CD4-positive, alpha-beta memory T cell (primary cell): ENCODE measurements around the gene UXS1. TPM values are rescaled to one million over a fixed set of nuclear protein-coding genes. Genes with fewer than 3 reads are reported as not detected.

Source experiments
- CTCF ChIA-PET: fragments of 350-600 bp; sonication (Branson Sonifier 250); formaldehyde crosslinking; loops from one replicate; lab custom pipeline; 2021; ENCODE audit warnings: inconsistent platforms; ENCODE audit not compliant: partially characterized antibody; lab: Charles Lee
- POLR2A ChIA-PET: fragments of 350-600 bp; sonication (Branson Sonifier 250); formaldehyde crosslinking; loops from one replicate; lab custom pipeline; 2021; ENCODE audit not compliant: partially characterized antibody; lab: Charles Lee
- DNase-seq, 5 donors: peaks; one replicate each; pipeline versions ENCODE4 v3.0.0 to v3.0.0-alpha.2; 2020 to 2022; ENCODE audit warnings: mixed read lengths in 1 of 5
- H3K27ac ChIP-seq: one replicate; pipeline ENCODE4 v1.7.0; 2013; ENCODE audit warnings: low read depth, low read length
- H3K27me3 ChIP-seq: 2 replicates; pipeline ENCODE4 v1.7.0; 2013; ENCODE audit warnings: mild to moderate bottlenecking, low read length, moderate library complexity; ENCODE audit not compliant: insufficient read depth
- H3K36me3 ChIP-seq: 2 replicates; pipeline ENCODE4 v1.7.0; 2013; ENCODE audit warnings: mild to moderate bottlenecking, low read length, moderate library complexity; ENCODE audit not compliant: insufficient read depth
- H3K4me1 ChIP-seq: 2 replicates; pipeline ENCODE4 v1.7.0; 2013; ENCODE audit warnings: mild to moderate bottlenecking, low read length, moderate library complexity; ENCODE audit not compliant: insufficient read depth
- H3K4me3 ChIP-seq, 2 donors: one replicate each; pipeline ENCODE4 v1.7.0; 2013; ENCODE audit warnings: low read length in 2 of 2, mild to moderate bottlenecking in 1 of 2
- H3K9me3 ChIP-seq, 2 donors: one replicate each; pipeline ENCODE4 v1.7.0; 2013; ENCODE audit warnings: low read length in 2 of 2, control low read depth in 1 of 2; ENCODE audit not compliant: control insufficient read depth in 1 of 2
- H3K27ac Mint-ChIP-seq, 7 donors: one replicate each; pipeline ENCODE4 v1.8.0; 2020 to 2021; ENCODE audit warnings: mixed read lengths in 7 of 7, mild to moderate bottlenecking in 6 of 7, inconsistent platforms in 3 of 7, moderate library complexity in 3 of 7
- H3K27me3 Mint-ChIP-seq, 2 donors: one replicate each; pipeline ENCODE4 v1.8.0; 2020 to 2021; ENCODE audit warnings: mixed read lengths in 2 of 2
- H3K36me3 Mint-ChIP-seq, 2 donors: one replicate each; pipeline ENCODE4 v1.8.0; 2020 to 2021; ENCODE audit warnings: mixed read lengths in 2 of 2, inconsistent platforms in 1 of 2, mild to moderate bottlenecking in 1 of 2
- H3K4me1 Mint-ChIP-seq, 4 donors: one replicate each; pipeline ENCODE4 v1.8.0; 2020 to 2021; ENCODE audit warnings: mixed read lengths in 4 of 4, mild to moderate bottlenecking in 1 of 4
- H3K4me3 Mint-ChIP-seq, 8 donors: one replicate each; pipeline ENCODE4 v1.8.0; 2020 to 2021; ENCODE audit warnings: mixed read lengths in 8 of 8, mild to moderate bottlenecking in 7 of 8, moderate library complexity in 6 of 8, inconsistent platforms in 3 of 8
- H3K9me3 Mint-ChIP-seq, 8 donors: one replicate each; pipeline ENCODE4 v1.8.0; 2020 to 2021; ENCODE audit warnings: mixed read lengths in 8 of 8, mild to moderate bottlenecking in 5 of 8, inconsistent platforms in 3 of 8, moderate library complexity in 1 of 8
- intact Hi-C: fragments of 100-400 bp; cut with micrococcal nuclease; formaldehyde crosslinking; loops from one replicate; pipeline ENCODE4 v1.15.1; 2023
- polyA plus RNA-seq, 2 donors: library from polyadenylated mRNA; unstranded; fragments of 300-500 nt; fragmentation: Illumina TruSeq; gene quantifications; one replicate each; pipeline ENCODE4 v1.2.3, GENCODE V29; 2021
- total RNA-seq, 2 experiments: library from RNA; stranded (reverse); gene quantifications; one replicate each; pipeline ENCODE4 v1.2.3, GENCODE V29; 2021

UXS1 gene
- total and polyA plus RNA-seq, 4 experiments from 2014 or later: 87.2 to 150 (median 118) TPM

DNA sequence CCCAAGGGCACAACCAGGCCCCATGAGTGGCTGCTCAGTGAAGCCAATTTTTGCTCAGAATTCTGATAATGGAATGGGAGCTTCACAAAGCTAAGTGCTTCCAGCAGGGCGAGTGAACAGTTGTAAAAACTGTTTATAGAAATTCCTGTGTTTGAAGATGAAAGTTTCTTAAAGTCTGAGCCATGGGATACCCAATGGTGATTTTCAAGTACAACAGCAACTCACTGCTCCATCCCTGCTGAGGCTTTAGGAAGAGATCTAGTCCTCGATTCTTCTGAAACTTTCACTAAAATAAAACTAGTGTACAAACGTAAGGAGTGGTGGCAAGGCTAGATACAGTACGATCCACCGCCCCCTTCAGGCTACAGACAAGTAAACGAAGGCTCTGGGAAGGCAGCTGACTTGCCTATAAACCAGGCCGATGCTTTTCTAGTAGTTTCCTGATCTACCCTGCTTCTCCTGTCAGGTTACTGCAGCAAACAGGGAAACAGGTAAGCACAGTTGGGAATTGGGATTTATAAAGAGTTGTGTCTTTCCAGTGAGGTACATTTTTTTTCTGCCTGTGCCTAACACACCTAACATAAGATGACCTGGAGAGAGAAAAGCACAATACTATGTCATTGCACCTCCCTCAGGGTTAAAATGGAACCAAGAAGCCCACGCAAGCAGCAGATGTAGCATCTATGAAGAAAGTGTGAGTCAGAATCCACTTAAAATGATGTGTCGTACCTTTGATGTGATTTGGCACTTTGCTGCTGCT is 108.7 kb downstream of the UXS1 start:
- Mint-ChIP-seq H3K36me3 (peaks cover 9 to 12% of the 10 kb centered on the region in 2 donors), H3K9me3 (peaks cover 0 to 9% (median 4%) of the 10 kb centered on the region in 8 donors), H3K27ac (peak overlapping the region; percentile 87 to 98 (median 93)), H3K4me3 (peak overlapping the region; percentile 28 to 90 (median 69)), H3K4me1 (peaks cover 39 to 65% (median 55%) of the 10 kb centered on the region in 4 donors), H3K27me3 (no peaks in the 10 kb centered on the region)
- no peaks in the 10 kb centered on the region for H3K36me3 ChIP-seq
- H3K9me3 ChIP-seq: no peaks in the 10 kb centered on the region
- no peaks in the 10 kb centered on the region for H3K27me3 ChIP-seq
- H3K27ac ChIP-seq: peak overlapping the region; percentile 42
- ChIA-PET CTCF (interaction anchor here (0.8 to 7.7 kb wide), 25 partner anchors 8 to 509 kb away, joined by 3 to 83 read pairs (median 5); no protein-coding TSS in a partner anchor), POLR2A (interaction anchor here (0.8 to 6.3 kb wide), 22 partner anchors 9 to 509 kb away, joined by 3 to 52 read pairs (median 5); no protein-coding TSS in a partner anchor)
- H3K4me3 ChIP-seq: no peak overlapping the region
- DNase-seq: peak; percentile 68 to 76 (median 73)
- peaks cover 63% of the 10 kb centered on the region for H3K4me1 ChIP-seq
- intact Hi-C loops: loop anchor here (1.0 to 5.0 kb wide), 8 partner anchors 9 to 509 kb away; no protein-coding TSS in a partner anchor

DNA sequence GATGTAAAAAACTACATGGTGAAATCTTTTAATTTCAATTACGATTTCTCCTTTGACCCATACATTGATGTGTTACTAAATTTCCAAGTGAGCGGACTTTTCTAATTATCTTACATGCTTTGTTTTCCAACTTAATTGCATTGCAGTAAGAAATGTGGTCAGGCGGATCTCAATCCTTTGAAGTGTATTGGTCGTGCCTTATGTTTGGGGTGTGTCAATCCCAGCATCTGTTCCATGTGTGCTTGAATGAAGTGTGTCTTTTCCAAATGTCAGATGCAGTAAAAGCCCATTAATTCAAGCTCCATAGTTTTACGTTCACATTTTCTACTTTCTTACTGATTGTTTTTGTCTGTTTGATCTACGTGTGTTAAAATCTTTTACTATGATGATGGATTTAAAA is 113.1 kb downstream of the UXS1 start:
- H3K36me3 ChIP-seq: no peaks in the 10 kb centered on the region
- Mint-ChIP-seq H3K4me3 (no peak overlapping the region), H3K27ac (peak overlapping the region in 1 of 7 donors; percentile 63), H3K27me3 (no peaks in the 10 kb centered on the region), H3K9me3 (no peaks in the 10 kb centered on the region), H3K36me3 (peaks cover 0 to 2% of the 10 kb centered on the region in 2 donors), H3K4me1 (peaks cover 14 to 36% (median 21%) of the 10 kb centered on the region in 4 donors)
- no peak overlapping the region for H3K27ac ChIP-seq
- peaks cover 19% of the 10 kb centered on the region for H3K4me1 ChIP-seq
- ChIA-PET POLR2A (interaction anchor here (0.6 to 6.3 kb wide), 2 partner anchors 13 to 16 kb away, joined by 3 to 52 read pairs; no protein-coding TSS in a partner anchor), CTCF (interaction anchor here (0.6 kb wide), 1 partner anchor 14 kb away, joined by 3 read pairs; no protein-coding TSS in a partner anchor)
- DNase-seq: no peak
- H3K4me3 ChIP-seq: no peak overlapping the region
- H3K27me3 ChIP-seq: no peaks in the 10 kb centered on the region
- no peaks in the 10 kb centered on the region for H3K9me3 ChIP-seq
- intact Hi-C loops: no loop called here

DNA sequence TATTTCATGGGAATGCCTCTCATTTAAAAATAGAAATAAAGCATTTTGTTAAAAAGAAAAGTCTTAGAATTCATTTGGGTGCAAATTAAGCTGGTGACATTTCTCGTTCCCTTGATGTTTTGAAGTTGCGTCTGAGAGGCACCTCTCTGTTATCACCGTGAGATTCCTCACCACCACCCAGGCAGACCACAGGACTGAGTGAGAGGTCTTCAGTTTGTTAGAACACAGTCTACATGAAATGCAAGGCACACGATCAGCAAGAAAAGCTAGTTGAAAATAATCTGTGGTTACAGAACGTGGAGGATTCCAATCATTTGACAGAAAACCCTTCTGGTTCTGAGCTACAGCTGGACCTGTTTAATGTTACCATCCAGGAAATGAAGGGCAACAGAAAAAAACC is 116.0 kb downstream of the UXS1 start:
- Histone ChIP-seq H3K27me3 (no peaks in the 10 kb centered on the region), H3K36me3 (no peaks in the 10 kb centered on the region), H3K4me3 (no peak overlapping the region), H3K9me3 (no peaks in the 10 kb centered on the region), H3K27ac (no peak overlapping the region), H3K4me1 (no peaks in the 10 kb centered on the region)
- ChIA-PET POLR2A (interaction anchor here (0.6 kb wide), 1 partner anchor 340 kb away, joined by 4 read pairs; no protein-coding TSS in a partner anchor), CTCF (no interaction called here)
- Mint-ChIP-seq H3K9me3 (no peaks in the 10 kb centered on the region), H3K4me1 (peaks cover 5 to 20% (median 12%) of the 10 kb centered on the region in 4 donors), H3K27me3 (no peaks in the 10 kb centered on the region), H3K36me3 (no peaks in the 10 kb centered on the region), H3K27ac (peak overlapping the region in 2 of 7 donors; percentile 18 to 27), H3K4me3 (peak overlapping the region in 2 of 8 donors; percentile 20 to 32)
- intact Hi-C loops: no loop called here
- no peak for DNase-seq

DNA sequence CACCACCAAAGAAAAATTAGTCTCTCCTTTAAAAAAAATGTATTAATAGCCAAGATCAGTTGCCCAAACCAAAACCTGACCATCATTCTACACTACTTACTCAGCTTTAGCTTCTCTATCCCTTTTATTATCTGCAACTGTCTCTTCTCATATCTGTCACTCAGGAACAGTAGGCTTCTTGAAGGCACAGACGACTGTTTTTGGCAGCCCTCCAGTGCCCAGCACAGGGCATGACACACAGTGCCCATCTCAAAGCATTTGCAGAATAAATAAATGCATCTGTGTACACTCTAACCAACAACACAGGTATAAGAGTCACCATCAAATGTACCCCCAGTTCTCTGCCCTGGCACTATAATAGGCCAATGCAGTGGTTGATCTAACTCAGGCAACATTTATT is 117.2 kb downstream of the UXS1 start:
- Histone ChIP-seq H3K27ac (no peak overlapping the region), H3K27me3 (no peaks in the 10 kb centered on the region), H3K36me3 (no peaks in the 10 kb centered on the region), H3K9me3 (no peaks in the 10 kb centered on the region), H3K4me3 (no peak overlapping the region), H3K4me1 (no peaks in the 10 kb centered on the region)
- Mint-ChIP-seq H3K9me3 (no peaks in the 10 kb centered on the region), H3K4me1 (peaks cover 5 to 20% (median 12%) of the 10 kb centered on the region in 4 donors), H3K27ac (peak overlapping the region in 2 of 7 donors; percentile 7 to 39), H3K27me3 (no peaks in the 10 kb centered on the region), H3K4me3 (no peak overlapping the region), H3K36me3 (no peaks in the 10 kb centered on the region)
- intact Hi-C loops: no loop called here
- POLR2A ChIA-PET: no interaction called here
- CTCF ChIA-PET: no interaction called here
- DNase-seq: no peak

DNA sequence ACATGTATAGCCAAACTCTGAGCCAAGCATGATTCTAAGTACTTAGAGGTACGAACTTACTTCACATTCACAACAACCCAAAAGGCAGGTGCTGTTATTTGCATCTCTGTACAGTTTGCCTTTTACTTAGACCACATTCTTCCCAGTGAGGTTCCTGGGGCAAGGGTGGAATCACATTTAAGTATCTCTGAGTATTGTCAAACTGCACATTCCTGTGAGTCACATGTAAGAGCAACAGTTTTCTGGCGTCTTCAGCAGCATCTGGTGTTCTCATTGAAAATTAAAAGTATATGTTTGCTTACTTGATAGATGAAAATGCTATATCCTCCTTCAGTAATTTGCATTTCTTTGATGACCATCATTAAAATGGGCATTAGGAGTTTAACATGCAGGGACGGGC is 119.1 kb downstream of the UXS1 start:
- intact Hi-C loops: no loop called here
- H3K27ac Mint-ChIP-seq: no peak overlapping the region
- Histone ChIP-seq H3K9me3 (no peaks in the 10 kb centered on the region), H3K27ac (no peak overlapping the region), H3K4me1 (no peaks in the 10 kb centered on the region), H3K27me3 (no peaks in the 10 kb centered on the region), H3K36me3 (no peaks in the 10 kb centered on the region), H3K4me3 (no peak overlapping the region)
- POLR2A ChIA-PET: no interaction called here
- H3K27me3 Mint-ChIP-seq: no peaks in the 10 kb centered on the region
- H3K9me3 Mint-ChIP-seq: no peaks in the 10 kb centered on the region
- no peak overlapping the region for H3K4me3 Mint-ChIP-seq
- no peaks in the 10 kb centered on the region for H3K36me3 Mint-ChIP-seq
- CTCF ChIA-PET: interaction anchor here (1.1 kb wide), 1 partner anchor 10 kb away, joined by 3 read pairs; no protein-coding TSS in a partner anchor
- no peak for DNase-seq
- H3K4me1 Mint-ChIP-seq: peaks cover 5 to 20% (median 10%) of the 10 kb centered on the region in 4 donors

DNA sequence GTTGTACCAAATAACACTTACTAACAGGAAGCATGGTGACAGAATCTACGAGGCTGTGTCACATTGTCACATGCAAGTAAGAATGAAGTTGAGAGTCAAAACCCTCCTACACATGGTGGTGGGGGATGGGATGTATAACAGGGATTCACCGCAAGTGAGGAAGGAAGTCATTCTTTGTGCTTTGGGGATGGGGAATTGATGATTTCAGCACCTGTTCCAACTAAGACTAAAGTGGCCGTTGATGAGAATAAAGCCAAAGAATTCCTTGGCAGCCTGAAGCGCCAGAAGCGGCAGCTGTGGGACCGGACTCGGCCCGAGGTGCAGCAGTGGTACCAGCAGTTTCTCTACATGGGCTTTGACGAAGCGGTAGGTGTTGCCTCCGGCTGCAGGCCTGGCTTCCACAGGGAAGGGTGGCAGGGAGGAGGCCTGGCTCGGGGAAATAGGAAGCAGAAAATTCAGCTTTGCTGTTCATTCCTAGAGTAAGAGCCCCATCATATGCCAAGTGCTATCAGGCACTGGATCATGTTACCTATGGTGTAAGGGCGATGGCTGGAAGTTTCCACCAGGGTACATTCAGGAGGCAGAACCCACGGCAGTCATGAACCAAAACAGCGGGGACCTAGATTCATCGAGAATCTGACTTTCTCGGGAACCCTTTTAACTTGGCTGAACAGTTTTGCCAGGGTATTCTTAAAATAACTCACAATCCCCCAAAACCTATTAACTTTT is 120.3 kb downstream of the UXS1 start:
- no peaks in the 10 kb centered on the region for H3K4me1 ChIP-seq
- intact Hi-C loops: no loop called here
- H3K4me1 Mint-ChIP-seq: peaks cover 6 to 26% (median 10%) of the 10 kb centered on the region in 4 donors
- H3K27me3 Mint-ChIP-seq: peaks cover under 1 to 2% of the 10 kb centered on the region in 2 donors
- DNase-seq: no peak
- no peaks in the 10 kb centered on the region for H3K36me3 ChIP-seq
- peak overlapping the region in 1 of 8 donors; percentile 20 for H3K4me3 Mint-ChIP-seq
- H3K4me3 ChIP-seq: no peak overlapping the region
- POLR2A ChIA-PET: no interaction called here
- no peak overlapping the region for H3K27ac ChIP-seq
- CTCF ChIA-PET: no interaction called here
- no peaks in the 10 kb centered on the region for H3K9me3 Mint-ChIP-seq
- no peaks in the 10 kb centered on the region for H3K36me3 Mint-ChIP-seq
- H3K27me3 ChIP-seq: no peaks in the 10 kb centered on the region
- no peak overlapping the region for H3K27ac Mint-ChIP-seq
- H3K9me3 ChIP-seq: no peaks in the 10 kb centered on the region

DNA sequence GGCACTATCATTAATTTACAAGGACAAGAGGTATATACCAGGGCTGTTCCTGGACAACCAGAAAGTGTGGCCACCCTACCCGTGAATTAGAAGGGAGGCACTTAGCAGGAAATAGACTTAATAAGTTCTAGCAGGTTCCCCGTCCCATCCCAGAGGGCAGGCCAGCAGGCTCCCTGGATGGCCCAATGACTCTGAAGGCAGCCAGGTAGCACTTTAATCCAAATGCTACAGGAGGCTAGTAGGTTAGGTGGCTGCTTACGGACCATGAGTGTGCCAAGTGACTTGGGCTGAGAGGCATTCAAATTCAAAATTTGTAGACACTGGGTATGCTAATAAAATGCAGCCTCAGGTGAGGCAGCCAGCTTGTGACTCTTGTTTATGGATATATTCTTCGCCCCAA is 123.9 kb downstream of the UXS1 start:
- no peak overlapping the region for H3K27ac ChIP-seq
- no peaks in the 10 kb centered on the region for H3K36me3 Mint-ChIP-seq
- H3K27ac Mint-ChIP-seq: no peak overlapping the region
- no peaks in the 10 kb centered on the region for H3K9me3 ChIP-seq
- H3K27me3 Mint-ChIP-seq: peaks cover 8 to 12% of the 10 kb centered on the region in 2 donors
- H3K4me3 Mint-ChIP-seq: no peak overlapping the region
- H3K27me3 ChIP-seq: no peaks in the 10 kb centered on the region
- peaks cover 11% of the 10 kb centered on the region for H3K4me1 ChIP-seq
- POLR2A ChIA-PET: no interaction called here
- H3K9me3 Mint-ChIP-seq: no peaks in the 10 kb centered on the region
- H3K4me1 Mint-ChIP-seq: peaks cover 7 to 25% (median 16%) of the 10 kb centered on the region in 4 donors
- intact Hi-C loops: no loop called here
- H3K36me3 ChIP-seq: no peaks in the 10 kb centered on the region
- CTCF ChIA-PET: interaction anchor here (1.6 kb wide), 1 partner anchor 17 kb away, joined by 4 read pairs; no protein-coding TSS in a partner anchor
- no peak for DNase-seq
- no peak overlapping the region for H3K4me3 ChIP-seq
